ENCODE measurements around the gene COL11A2.

DNA sequence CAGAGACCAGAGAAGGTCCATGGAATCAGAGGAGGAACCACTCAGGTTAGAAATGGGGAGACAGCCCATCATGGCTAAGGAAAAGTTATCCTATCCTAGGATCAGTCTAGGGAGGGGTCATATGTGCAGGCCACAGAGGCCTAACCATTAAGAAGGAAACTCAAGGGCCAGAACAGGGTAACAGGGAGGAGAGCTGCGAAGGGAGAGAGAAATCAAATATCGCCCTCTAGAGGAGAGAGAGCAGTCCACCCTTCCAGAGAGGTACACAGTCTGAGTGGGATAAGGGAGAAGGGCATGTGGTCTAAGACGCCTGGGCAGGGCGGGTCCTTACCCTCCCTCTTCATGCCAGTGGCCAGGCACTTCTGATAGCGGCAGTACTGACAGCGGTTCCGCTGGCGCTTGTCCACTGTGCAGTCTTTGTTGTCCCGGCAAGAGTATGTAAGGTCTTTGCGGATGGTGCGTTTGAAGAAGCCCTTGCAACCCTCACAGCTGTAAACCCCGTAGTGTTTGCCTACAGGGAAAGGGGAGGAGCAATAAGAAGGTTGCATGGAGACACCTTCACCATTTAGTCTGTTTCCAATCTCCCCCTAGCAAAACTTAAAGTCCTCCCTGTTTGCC lies 5.3 kb upstream of the COL11A2 start:
- no peak for TF ChIP-seq SP1 (CRISPR knock-in tag; conservative IDR thresholded peaks at IDR 0.05)
- TF ChIP-seq CTCF (IDR thresholded peaks at IDR 0.05): peak; percentile 61
- TF ChIP-seq E2F1 (CRISPR knock-in tag; IDR thresholded peaks at IDR 0.05): no peak
